ENCODE measurements around the gene RNF182. TPM values are rescaled to one million over a fixed set of nuclear protein-coding genes. Genes with fewer than 3 reads are reported as not detected.

Gene RNF182
- total RNA-seq, 2 experiments from 2014 or later = not detected

DNA sequence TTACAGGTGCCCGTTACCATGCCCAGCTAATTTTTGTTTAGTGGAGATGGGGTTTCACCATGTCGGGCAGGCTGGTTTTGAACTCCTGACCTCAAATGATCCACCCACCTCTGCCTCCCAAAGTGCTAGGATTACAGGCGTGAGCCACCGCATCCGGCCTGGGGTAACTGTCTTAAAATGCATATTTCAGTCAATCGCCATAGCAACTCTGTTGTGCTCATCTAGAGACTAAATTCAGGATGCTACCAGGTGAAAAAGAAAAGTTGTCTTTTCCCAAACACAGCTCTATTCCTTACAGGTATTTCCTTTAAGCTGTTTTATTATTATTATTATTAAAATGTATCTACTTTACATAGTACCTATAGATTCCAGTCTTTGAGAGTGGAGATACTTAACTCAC is 66.6 kb downstream of the RNF182 start:
- ChIA-PET CTCF (interaction anchor here (0.7 kb wide), 1 partner anchor 55 kb away, joined by 3 read pairs; no protein-coding TSS in a partner anchor), POLR2A (no interaction called here)
- Mint-ChIP-seq H3K27me3 (ENCODE audit: low read depth) (peaks cover 46% of the 10 kb centered on the region), H3K4me1 (ENCODE audit: low read depth) (no peaks in the 10 kb centered on the region), H3K9me3 (ENCODE audit: insufficient read depth) (no peaks in the 10 kb centered on the region), H3K36me3 (ENCODE audit: low read depth) (no peaks in the 10 kb centered on the region), H3K4me3 (no peak overlapping the region), H3K27ac (no peak overlapping the region)
- ATAC-seq = no peak
- DNase-seq = no peak

- no peaks in the 10 kb centered on the region for H3K4me1 Mint-ChIP-seq (ENCODE audit: low read depth)
- no peaks in the 10 kb centered on the region for H3K36me3 Mint-ChIP-seq (ENCODE audit: low read depth)
- no peak for DNase-seq
- H3K4me3 Mint-ChIP-seq = no peak overlapping the region
- ATAC-seq = no peak
- H3K9me3 Mint-ChIP-seq (ENCODE audit: insufficient read depth) = no peaks in the 10 kb centered on the region
- no peak overlapping the region for H3K27ac Mint-ChIP-seq
- CTCF ChIA-PET = no interaction called here
- H3K27me3 Mint-ChIP-seq (ENCODE audit: low read depth) = peaks cover 41% of the 10 kb centered on the region
- POLR2A ChIA-PET = interaction anchor here (0.6 kb wide), 1 partner anchor 67 kb away, joined by 4 read pairs; no protein-coding TSS in a partner anchor
Measured at GRCh38 chr6:13992417-13993055, 67.8 kb downstream of the RNF182 start.

- Mint-ChIP-seq H3K4me3 (no peak overlapping the region), H3K9me3 (ENCODE audit: insufficient read depth) (no peaks in the 10 kb centered on the region), H3K27ac (no peak overlapping the region), H3K36me3 (ENCODE audit: low read depth) (no peaks in the 10 kb centered on the region), H3K4me1 (ENCODE audit: low read depth) (no peaks in the 10 kb centered on the region), H3K27me3 (ENCODE audit: low read depth) (peaks cover 37% of the 10 kb centered on the region)
- ATAC-seq = no peak
- CTCF ChIA-PET = no interaction called here
- DNase-seq = no peak
- POLR2A ChIA-PET = no interaction called here
Measured at GRCh38 chr6:13993416-13993815, 68.7 kb downstream of the RNF182 start.

DNA sequence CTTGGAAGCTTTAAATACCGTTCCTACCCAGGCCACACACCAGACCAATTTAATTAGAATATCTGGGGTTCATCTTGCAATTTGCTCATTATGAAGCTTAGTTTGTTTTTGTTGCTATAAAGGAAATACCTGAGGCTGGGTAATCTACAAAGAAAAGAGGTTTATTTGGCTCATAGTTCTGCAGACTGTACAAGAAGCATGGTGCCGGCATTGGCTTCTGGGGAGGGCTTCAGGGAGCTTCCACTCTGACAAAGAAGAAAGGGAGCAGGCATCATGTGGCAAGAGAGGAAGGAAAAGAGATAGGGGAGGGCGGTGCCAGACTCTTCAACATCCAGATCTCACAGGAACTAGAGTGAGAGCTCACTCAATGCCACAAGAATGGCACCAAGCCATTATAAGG is 73.6 kb downstream of the RNF182 start:
- DNase-seq (no peak), ATAC-seq (no peak)
- Mint-ChIP-seq H3K4me3 (no peak overlapping the region), H3K4me1 (ENCODE audit: low read depth) (no peaks in the 10 kb centered on the region), H3K27me3 (ENCODE audit: low read depth) (peaks cover 21% of the 10 kb centered on the region), H3K9me3 (ENCODE audit: insufficient read depth) (no peaks in the 10 kb centered on the region), H3K27ac (no peak overlapping the region), H3K36me3 (ENCODE audit: low read depth) (no peaks in the 10 kb centered on the region)
- ChIA-PET CTCF (no interaction called here), POLR2A (no interaction called here)

GRCh38 chr6:14000901-14001300 is 76.1 kb downstream of the RNF182 start:
- CTCF ChIA-PET = no interaction called here
- POLR2A ChIA-PET = no interaction called here
- no peaks in the 10 kb centered on the region for H3K4me1 Mint-ChIP-seq (ENCODE audit: low read depth)
- ATAC-seq (no peak), DNase-seq (no peak)
- H3K27ac Mint-ChIP-seq = no peak overlapping the region
- H3K9me3 Mint-ChIP-seq (ENCODE audit: insufficient read depth) = no peaks in the 10 kb centered on the region
- H3K27me3 Mint-ChIP-seq (ENCODE audit: low read depth) = peaks cover 11% of the 10 kb centered on the region
- no peak overlapping the region for H3K4me3 Mint-ChIP-seq
- H3K36me3 Mint-ChIP-seq (ENCODE audit: low read depth) = no peaks in the 10 kb centered on the region

DNA sequence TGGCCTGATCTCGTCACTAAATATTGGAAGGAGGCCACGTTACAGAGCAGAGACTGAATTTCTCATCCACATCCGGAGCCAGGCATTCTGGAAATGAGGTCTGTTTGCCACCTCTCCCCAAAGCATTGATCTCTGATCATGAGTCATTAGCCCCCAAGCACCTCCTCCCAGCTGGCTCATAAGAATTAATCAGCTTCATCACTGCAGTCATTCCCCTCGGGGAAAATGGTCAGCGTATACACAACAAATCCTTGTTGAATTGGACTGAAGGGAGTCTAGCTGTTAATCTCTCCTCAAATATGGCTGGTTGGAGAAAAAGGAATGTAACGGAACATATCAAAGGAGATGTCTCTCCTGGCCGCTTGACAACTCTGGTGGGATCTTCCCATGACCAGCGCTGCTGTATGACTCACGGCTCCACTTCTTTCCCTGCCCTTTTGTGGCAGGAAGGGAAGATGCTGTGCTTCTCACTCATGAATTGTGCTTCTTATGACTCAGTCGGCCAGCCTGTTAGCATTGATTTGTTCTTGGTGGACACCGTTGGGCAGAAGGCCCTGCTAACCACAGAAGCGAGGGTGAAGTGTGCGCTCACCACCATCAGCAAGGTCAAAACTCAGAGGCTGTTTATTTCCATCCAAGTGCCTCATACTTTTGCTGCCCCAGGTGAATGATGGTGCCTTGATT is 76.7 kb downstream of the RNF182 start:
- no peaks in the 10 kb centered on the region for H3K4me1 Mint-ChIP-seq (ENCODE audit: low read depth)
- no peak overlapping the region for H3K27ac Mint-ChIP-seq
- ChIA-PET POLR2A (no interaction called here), CTCF (no interaction called here)
- DNase-seq = no peak
- ATAC-seq = no peak
- no peaks in the 10 kb centered on the region for H3K36me3 Mint-ChIP-seq (ENCODE audit: low read depth)
- no peaks in the 10 kb centered on the region for H3K9me3 Mint-ChIP-seq (ENCODE audit: insufficient read depth)
- peaks cover 9% of the 10 kb centered on the region for H3K27me3 Mint-ChIP-seq (ENCODE audit: low read depth)
- no peak overlapping the region for H3K4me3 Mint-ChIP-seq

DNA sequence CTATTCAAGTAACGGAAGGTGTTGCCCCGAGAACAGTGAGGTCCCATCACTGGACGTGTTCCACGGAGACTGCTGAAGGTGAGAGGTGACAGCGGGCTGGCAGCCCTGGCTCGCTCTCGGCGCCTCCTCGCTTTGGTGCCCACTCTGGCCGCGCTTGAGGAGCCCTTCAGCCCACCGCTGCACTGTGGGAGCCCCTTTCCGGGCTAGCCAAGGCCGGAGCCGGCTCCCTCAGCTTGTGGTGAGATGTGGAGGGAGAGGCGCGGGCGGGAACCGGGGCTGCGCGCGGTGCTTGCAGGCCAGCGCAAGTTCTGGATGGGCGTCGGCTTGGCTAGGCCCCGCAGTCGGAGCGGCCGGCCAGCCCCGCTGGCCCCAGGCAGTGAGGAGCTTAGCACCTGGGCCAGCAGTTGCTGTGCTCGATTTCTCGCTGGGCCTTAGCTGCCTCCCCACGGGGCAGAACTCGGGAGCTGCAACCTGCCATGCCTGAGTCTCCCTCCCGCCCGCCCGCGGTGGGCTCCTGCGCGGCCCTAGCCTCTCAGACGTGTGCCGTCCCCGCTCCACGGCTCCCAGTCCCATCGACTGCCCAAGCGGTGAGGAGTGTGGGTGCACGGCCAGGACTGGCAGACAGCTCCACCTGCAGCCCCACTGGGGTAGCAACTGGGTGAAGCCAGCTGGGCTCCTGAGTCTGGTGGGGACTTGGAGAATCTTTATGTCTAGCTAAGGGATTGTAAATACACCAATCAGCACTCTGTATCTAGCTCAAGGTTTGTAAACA is 77.6 kb downstream of the RNF182 start:
- CTCF ChIA-PET = no interaction called here
- ATAC-seq = no peak
- peaks cover 7% of the 10 kb centered on the region for H3K27me3 Mint-ChIP-seq (ENCODE audit: low read depth)
- no peaks in the 10 kb centered on the region for H3K9me3 Mint-ChIP-seq (ENCODE audit: insufficient read depth)
- H3K27ac Mint-ChIP-seq = no peak overlapping the region
- H3K4me3 Mint-ChIP-seq = no peak overlapping the region
- POLR2A ChIA-PET = no interaction called here
- DNase-seq = no peak
- no peaks in the 10 kb centered on the region for H3K4me1 Mint-ChIP-seq (ENCODE audit: low read depth)
- H3K36me3 Mint-ChIP-seq (ENCODE audit: low read depth) = no peaks in the 10 kb centered on the region

GRCh38 chr6:14004258-14004657 is 79.5 kb downstream of the RNF182 start:
- ChIA-PET CTCF (interaction anchor here (0.6 to 1.2 kb wide), 3 partner anchors 42 to 1202 kb away, joined by 3 read pairs; no protein-coding TSS in a partner anchor), POLR2A (interaction anchor here (0.6 kb wide), 1 partner anchor 47 kb away, joined by 3 read pairs; no protein-coding TSS in a partner anchor)
- ATAC-seq (no peak), DNase-seq (no peak)
- Mint-ChIP-seq H3K36me3 (ENCODE audit: low read depth) (no peaks in the 10 kb centered on the region), H3K27me3 (ENCODE audit: low read depth) (peaks cover 9% of the 10 kb centered on the region), H3K9me3 (ENCODE audit: insufficient read depth) (no peaks in the 10 kb centered on the region), H3K4me1 (ENCODE audit: low read depth) (no peaks in the 10 kb centered on the region), H3K27ac (no peak overlapping the region), H3K4me3 (no peak overlapping the region)

- CTCF ChIA-PET = no interaction called here
- H3K4me1 Mint-ChIP-seq (ENCODE audit: low read depth) = no peaks in the 10 kb centered on the region
- H3K36me3 Mint-ChIP-seq (ENCODE audit: low read depth) = no peaks in the 10 kb centered on the region
- POLR2A ChIA-PET = no interaction called here
- peaks cover 19% of the 10 kb centered on the region for H3K27me3 Mint-ChIP-seq (ENCODE audit: low read depth)
- DNase-seq = no peak
- H3K9me3 Mint-ChIP-seq (ENCODE audit: insufficient read depth) = no peaks in the 10 kb centered on the region
- no peak overlapping the region for H3K27ac Mint-ChIP-seq
- no peak for ATAC-seq
- H3K4me3 Mint-ChIP-seq = no peak overlapping the region
Measured at GRCh38 chr6:14008809-14009208, 84.1 kb downstream of the RNF182 start.

- no peak overlapping the region for H3K27ac Mint-ChIP-seq
- no peaks in the 10 kb centered on the region for H3K36me3 Mint-ChIP-seq (ENCODE audit: low read depth)
- ChIA-PET POLR2A (interaction anchor here (0.7 kb wide), 1 partner anchor 30 kb away, joined by 3 read pairs; no protein-coding TSS in a partner anchor), CTCF (no interaction called here)
- H3K9me3 Mint-ChIP-seq (ENCODE audit: insufficient read depth) = no peaks in the 10 kb centered on the region
- ATAC-seq = no peak
- no peak for DNase-seq
- peaks cover 18% of the 10 kb centered on the region for H3K27me3 Mint-ChIP-seq (ENCODE audit: low read depth)
- H3K4me1 Mint-ChIP-seq (ENCODE audit: low read depth) = no peaks in the 10 kb centered on the region
- no peak overlapping the region for H3K4me3 Mint-ChIP-seq
Measured at GRCh38 chr6:14009431-14009830, 84.7 kb downstream of the RNF182 start.

- no peak for ATAC-seq
- no peaks in the 10 kb centered on the region for H3K36me3 Mint-ChIP-seq (ENCODE audit: low read depth)
- H3K27me3 Mint-ChIP-seq (ENCODE audit: low read depth) = peaks cover 19% of the 10 kb centered on the region
- DNase-seq = no peak
- POLR2A ChIA-PET = no interaction called here
- H3K4me1 Mint-ChIP-seq (ENCODE audit: low read depth) = no peaks in the 10 kb centered on the region
- no peak overlapping the region for H3K27ac Mint-ChIP-seq
- no peak overlapping the region for H3K4me3 Mint-ChIP-seq
- CTCF ChIA-PET = no interaction called here
- no peaks in the 10 kb centered on the region for H3K9me3 Mint-ChIP-seq (ENCODE audit: insufficient read depth)
Measured at GRCh38 chr6:14010275-14010674, 85.5 kb downstream of the RNF182 start.

DNA sequence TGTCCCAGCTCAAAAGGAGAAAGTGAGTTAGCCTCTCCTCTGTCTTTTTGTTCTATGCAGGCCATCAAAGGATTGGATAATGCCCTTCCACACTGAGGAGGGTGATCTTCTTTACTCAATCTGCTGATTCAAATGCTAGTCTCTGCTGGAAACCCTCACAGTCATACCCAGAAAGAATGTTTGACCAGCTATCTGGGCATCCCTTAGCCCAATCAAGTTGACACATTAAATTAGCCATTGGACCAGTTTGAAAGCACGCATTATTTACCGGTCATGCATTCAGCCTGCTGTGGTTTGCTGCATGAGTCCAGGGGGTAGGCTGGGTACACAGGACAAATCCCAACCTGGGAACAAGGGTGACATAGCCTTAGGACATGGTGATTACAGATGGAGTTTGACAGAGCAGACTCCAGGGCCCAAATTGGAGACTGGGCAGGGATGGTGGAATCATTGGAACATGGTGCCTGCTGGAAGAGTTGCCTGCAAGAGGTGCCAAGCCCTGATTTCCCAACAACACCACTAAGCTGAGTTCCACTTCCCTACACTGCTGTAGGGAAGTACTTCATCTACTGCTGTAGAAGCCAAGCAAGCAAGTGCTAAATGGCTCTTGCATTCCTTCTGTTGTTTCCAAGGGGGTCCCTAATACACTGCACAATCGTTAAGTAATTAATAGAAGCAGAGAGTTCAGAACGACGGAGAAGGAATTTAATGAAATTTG is 87.7 kb downstream of the RNF182 start:
- no peak overlapping the region for H3K27ac Mint-ChIP-seq
- CTCF ChIA-PET = no interaction called here

More for the DNA sequence above, 87.7 kb downstream of the RNF182 start:
- ATAC-seq (no peak), DNase-seq (no peak)
- Mint-ChIP-seq H3K9me3 (ENCODE audit: insufficient read depth) (no peaks in the 10 kb centered on the region), H3K27me3 (ENCODE audit: low read depth) (peaks cover 19% of the 10 kb centered on the region), H3K4me3 (no peak overlapping the region), H3K4me1 (ENCODE audit: low read depth) (no peaks in the 10 kb centered on the region), H3K36me3 (ENCODE audit: low read depth) (no peaks in the 10 kb centered on the region)
- POLR2A ChIA-PET = no interaction called here

All from activated CD8-positive, alpha-beta T cell treated with anti-CD3 and anti-CD28 coated beads, Interleukin-2, amount 10 ng/mL, durations not matched to agents 7 days and 5 days (primary cell).